Ishikawa (cell line): ENCODE results near the gene PARVB.

Experiments used
- FOXM1 ChIP-seq: IDR thresholded peaks from 2 replicates; pipeline ENCODE4 v1.6.1; 2012; ENCODE audit warnings: low read depth, borderline replicate concordance
- ZBTB7A ChIP-seq: IDR thresholded peaks from 2 replicates; pipeline ENCODE4 v1.6.1; 2012; ENCODE audit warnings: low read depth

GRCh38 chr22:44133901-44134571 is 109.9 kb downstream of the PARVB start:
- TF ChIP-seq FOXM1: no peak
- TF ChIP-seq ZBTB7A: no peak
